ENCODE measurements around the gene TMEM97. TPM values are rescaled to one million over a fixed set of nuclear protein-coding genes. Genes with fewer than 3 reads are reported as not detected.
"Not testable (repeated sequence)": the region's sequence is repeated elsewhere in the genome, so short reads cannot be mapped to it uniquely, and the experiment has no call there.

TMEM97 gene
- 2.4 TPM for total RNA-seq
- long read RNA-seq, partial matches to known transcripts = 0 of 4 reads
- long read RNA-seq, other reads (novel, unspliced or antisense) = 1 of 4 reads

DNA sequence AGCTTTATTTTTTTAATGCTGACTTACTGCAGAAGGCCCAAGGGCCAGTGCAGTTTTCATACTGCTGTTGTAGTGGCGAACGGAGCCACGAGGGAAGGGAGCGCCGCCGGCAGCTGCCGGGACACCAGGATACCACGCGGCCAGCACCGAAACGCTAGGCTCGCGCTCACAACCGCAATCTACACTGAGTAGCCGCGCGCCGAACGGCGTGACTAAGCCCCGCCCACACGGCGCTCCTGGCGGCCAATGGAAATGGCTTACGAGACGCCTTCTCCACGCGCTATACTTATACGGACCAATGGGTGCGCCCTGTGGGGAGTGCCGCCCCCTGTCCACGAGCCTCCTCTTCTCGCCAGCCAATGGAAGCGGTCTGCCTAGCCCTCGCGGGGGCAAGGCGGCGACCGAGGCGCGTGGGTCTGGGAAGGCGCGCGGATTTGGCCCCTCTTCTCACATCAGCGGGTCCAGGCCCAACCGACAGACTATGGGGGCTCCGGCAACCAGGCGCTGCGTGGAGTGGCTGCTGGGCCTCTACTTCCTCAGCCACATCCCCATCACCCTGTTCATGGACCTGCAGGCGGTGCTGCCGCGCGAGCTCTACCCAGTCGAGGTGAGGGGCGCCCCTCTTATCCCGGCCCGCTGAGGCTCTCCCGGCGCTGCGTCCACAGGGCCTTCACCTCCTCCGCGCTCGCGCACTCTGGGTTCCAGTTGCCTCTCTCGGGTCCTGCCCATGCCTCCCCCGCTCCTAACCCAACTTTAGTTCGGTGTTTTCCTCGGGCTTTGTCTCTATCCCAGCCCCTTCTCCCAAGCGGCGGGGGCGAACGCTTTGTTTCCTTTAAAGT lies at the start of gene TMEM97:
Gene TMEM97, plus strand, starts transcription at position 442 of the 839 bp plus-strand sequence. Its CDS starts 40 bp downstream, at position 482.
- DNase-seq (peak; percentile 98), ATAC-seq (peak; percentile 100)
- intact Hi-C loops (cut with micrococcal nuclease) = no loop called here

- intact Hi-C loops (cut with micrococcal nuclease) = no loop called here
- no peak for DNase-seq
- ATAC-seq = no peak
These were observed 48.9 kb upstream of the TMEM97 start for GRCh38 chr17:28270055-28270454.

- ATAC-seq = no peak
- intact Hi-C loops (cut with micrococcal nuclease) = no loop called here
- no peak for DNase-seq
These were observed 48.1 kb upstream of the TMEM97 start for GRCh38 chr17:28270926-28271325.

GRCh38 chr17:28271431-28271830 lies 47.6 kb upstream of the TMEM97 start:
- intact Hi-C loops (cut with micrococcal nuclease) = no loop called here
- DNase-seq (no peak), ATAC-seq (no peak)

GRCh38 chr17:28272166-28272565 lies 46.8 kb upstream of the TMEM97 start:
- no peak for ATAC-seq

GRCh38 chr17:28273341-28273740 lies 45.7 kb upstream of the TMEM97 start:
- DNase-seq; ATAC-seq; intact Hi-C loops (cut with micrococcal nuclease): not testable (repeated sequence)

More at GRCh38 chr17:28272166-28272565, 46.8 kb upstream of the TMEM97 start:
- intact Hi-C loops (cut with micrococcal nuclease) = no loop called here
- DNase-seq = no peak

- intact Hi-C loops (cut with micrococcal nuclease) = no loop called here
- ATAC-seq = no peak
- DNase-seq = no peak
These were observed 44.3 kb upstream of the TMEM97 start for GRCh38 chr17:28274591-28275265.

DNA sequence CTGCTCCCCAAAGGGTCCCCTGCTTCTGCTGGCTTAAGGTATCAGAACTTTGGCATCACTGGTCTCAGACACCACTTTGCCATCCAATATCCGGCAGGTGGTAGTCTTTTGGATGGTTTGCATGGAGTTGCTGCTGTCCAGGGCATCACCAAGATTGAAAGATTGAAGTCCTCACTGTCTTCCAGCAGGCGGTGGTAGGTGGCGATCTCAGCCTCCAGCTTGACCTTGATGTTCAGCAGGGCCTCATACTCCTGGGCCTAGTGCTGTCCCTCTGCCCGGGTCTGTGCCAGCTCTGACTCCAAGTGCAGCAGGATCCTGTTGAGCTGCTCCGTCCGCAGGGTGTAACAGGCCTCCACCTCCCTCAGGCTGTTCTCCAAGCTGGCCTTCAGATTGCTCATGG lies 43.0 kb upstream of the TMEM97 start:
- ATAC-seq (no peak), DNase-seq (no peak)
- intact Hi-C loops (cut with micrococcal nuclease) = no loop called here

- no peak for ATAC-seq
- DNase-seq = no peak
- intact Hi-C loops (cut with micrococcal nuclease) = no loop called here
These were observed 39.6 kb upstream of the TMEM97 start for GRCh38 chr17:28279411-28279810.

GRCh38 chr17:28280826-28281225 lies 38.2 kb upstream of the TMEM97 start:
- intact Hi-C loops (cut with micrococcal nuclease) = no loop called here
- ATAC-seq = no peak
- no peak for DNase-seq

GRCh38 chr17:28282596-28282995 lies 36.4 kb upstream of the TMEM97 start:
- ATAC-seq (no peak), DNase-seq (no peak)
- intact Hi-C loops (cut with micrococcal nuclease) = no loop called here

GRCh38 chr17:28285965-28286364 lies 33.0 kb upstream of the TMEM97 start:
- intact Hi-C loops (cut with micrococcal nuclease) = no loop called here
- ATAC-seq (no peak), DNase-seq (no peak)

GRCh38 chr17:28290703-28291102 lies 28.3 kb upstream of the TMEM97 start:
- ATAC-seq (no peak), DNase-seq (no peak)
- intact Hi-C loops (cut with micrococcal nuclease) = no loop called here

DNA sequence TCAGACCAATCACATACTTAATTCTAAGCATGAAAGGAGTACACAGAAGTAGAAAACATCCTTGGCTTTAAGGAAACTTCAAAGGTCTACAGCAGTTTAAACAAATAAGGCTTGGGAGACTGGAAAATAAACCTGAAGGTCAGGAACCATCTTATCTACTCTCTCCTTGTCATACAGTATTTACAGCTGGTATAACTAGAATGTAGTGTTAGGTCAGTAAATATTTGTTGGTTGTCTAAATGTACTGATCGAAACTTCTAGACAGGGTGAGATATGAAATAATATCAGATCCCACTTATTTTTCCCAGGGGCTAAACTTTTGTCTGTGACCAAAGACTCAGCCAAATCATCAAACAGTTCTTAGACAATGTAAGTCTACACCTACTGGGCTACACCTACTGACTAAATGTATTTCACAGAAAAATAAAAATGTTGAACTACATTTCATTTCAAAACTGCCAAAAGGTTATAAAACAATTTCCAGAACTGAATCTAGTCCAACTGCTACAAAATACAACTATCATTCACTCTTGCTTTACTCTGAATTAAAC lies 27.1 kb upstream of the TMEM97 start:
- ATAC-seq (no peak), DNase-seq (no peak)
- intact Hi-C loops (cut with micrococcal nuclease) = no loop called here

- ATAC-seq; DNase-seq; intact Hi-C loops (cut with micrococcal nuclease): not testable (repeated sequence)
These were observed 26.1 kb upstream of the TMEM97 start for GRCh38 chr17:28292878-28293277.

GRCh38 chr17:28293994-28294393 lies 25.0 kb upstream of the TMEM97 start:
- intact Hi-C loops (cut with micrococcal nuclease) = no loop called here
- ATAC-seq (no peak), DNase-seq (no peak)

GRCh38 chr17:28295677-28296578 lies 23.1 kb upstream of the TMEM97 start:
- ATAC-seq (no peak), DNase-seq (no peak)
- intact Hi-C loops (cut with micrococcal nuclease) = no loop called here

GRCh38 chr17:28298449-28298848 lies 20.6 kb upstream of the TMEM97 start:
- no peak for ATAC-seq
- DNase-seq = no peak
- intact Hi-C loops (cut with micrococcal nuclease) = no loop called here

- ATAC-seq (no peak), DNase-seq (no peak)
- intact Hi-C loops (cut with micrococcal nuclease) = no loop called here
These were observed 12.0 kb upstream of the TMEM97 start for GRCh38 chr17:28306954-28307401.

Data from left ventricle myocardium superior (tissue), 1 donor.